Posterior vena cava (tissue), 2 donors: ENCODE data around the gene MYO7A. TPM values are rescaled to one million over a fixed set of nuclear protein-coding genes. Genes with fewer than 3 reads are reported as not detected.

Experiments
- total RNA-seq, 2 donors: library from RNA; stranded (reverse); fragmentation: NEBNext Ultra II Directional; extraction: Animal tissue kit (Norgen Biotek cat#: 25700); gene quantifications; one replicate each; pipeline ENCODE4 v1.2.1, GENCODE V29; 2021
- donor health status: DM: yes; HTN: yes; CAD: no.
- donor health status: DM: yes; HTN: yes; CAD: no.

The MYO7A gene
- total RNA-seq, 2 donors from 2014 or later, result 12.2 to 17.3 TPM

Other genes with a start within 250 kb of the MYO7A start
- not detected for gene B3GNT6, start 93.8 kb upstream of the MYO7A start, total RNA-seq
- 10 to 100 TPM; 14.4 to 23.4 TPM for gene CAPN5, start 61.3 kb upstream of the MYO7A start, total RNA-seq
- gene OMP, start 25.4 kb upstream of the MYO7A start, total RNA-seq, result under 1 TPM in 1 of 2 donors, not detected in 1; 0.76 TPM
- not detected for gene GDPD4, start 173.4 kb downstream of the MYO7A start, total RNA-seq